IPS DF 19.7 (cell line): ENCODE data around the gene MCMBP.
A peak's percentile ranks its signal among the peaks of the same experiment; 100 is the strongest.
"Not testable (repeated sequence)": the region's sequence is repeated elsewhere in the genome, so short reads cannot be mapped to it uniquely, and the experiment has no call there.

Experiments
- DNase-seq: peaks from one replicate; pipeline ENCODE4 v3.0.0-alpha.2; 2013; ENCODE audit warnings: low read depth, low spot score

Gene MCMBP

GRCh38 chr10:119831656-119832055 is 41.0 kb downstream of the MCMBP start:
- DNase-seq, result no peak

GRCh38 chr10:119830851-119831250 is 41.8 kb downstream of the MCMBP start:
- no peak for DNase-seq

GRCh38 chr10:119829429-119829828 is 43.2 kb downstream of the MCMBP start:
- DNase-seq, result no peak

- DNase-seq, result no peak
Measured at GRCh38 chr10:119827430-119827829, 45.2 kb downstream of the MCMBP start.

- DNase-seq, result no peak
Measured at GRCh38 chr10:119826771-119827170, 45.9 kb downstream of the MCMBP start.

GRCh38 chr10:119824299-119824698 is 48.3 kb downstream of the MCMBP start:
- DNase-seq, result no peak

- DNase-seq, result no peak
Measured at GRCh38 chr10:119821182-119821581, 51.5 kb downstream of the MCMBP start.

GRCh38 chr10:119818889-119819270 is 53.8 kb downstream of the MCMBP start:
- DNase-seq, result peak; percentile 20

- DNase-seq, result peak; percentile 82
Measured at GRCh38 chr10:119817991-119818888, 54.4 kb downstream of the MCMBP start.

GRCh38 chr10:119815671-119816070 is 57.0 kb downstream of the MCMBP start:
- DNase-seq, result no peak

GRCh38 chr10:119812684-119813083 is 60.0 kb downstream of the MCMBP start:
- DNase-seq, result no peak

- DNase-seq, result no peak
Measured at GRCh38 chr10:119811122-119811521, 61.5 kb downstream of the MCMBP start.

GRCh38 chr10:119807960-119808697 is 64.5 kb downstream of the MCMBP start:
- no peak for DNase-seq

GRCh38 chr10:119806334-119807130 is 66.1 kb downstream of the MCMBP start:
- DNase-seq, result peak; percentile 17

GRCh38 chr10:119805702-119806230 is 66.9 kb downstream of the MCMBP start:
- no peak for DNase-seq

- DNase-seq, result no peak
Measured at GRCh38 chr10:119803264-119803663, 69.4 kb downstream of the MCMBP start.

GRCh38 chr10:119801998-119802538 is 70.6 kb downstream of the MCMBP start:
- no peak for DNase-seq

- no peak for DNase-seq
Measured at GRCh38 chr10:119801176-119801575, 71.5 kb downstream of the MCMBP start.

- no peak for DNase-seq
Measured at GRCh38 chr10:119796039-119796438, 76.6 kb downstream of the MCMBP start.

GRCh38 chr10:119795101-119795500 is 77.5 kb downstream of the MCMBP start:
- not testable (repeated sequence) for DNase-seq

- DNase-seq, result peak; percentile 79
Measured at GRCh38 chr10:119786117-119786769, 86.4 kb downstream of the MCMBP start.
